ENCODE data around the gene ZFAND3. TPM values are rescaled to one million over a fixed set of nuclear protein-coding genes. Genes with fewer than 3 reads are reported as not detected.

Gene ZFAND3
- total and polyA plus RNA-seq, 10 of the 15 experiments (the other 5 are each of a cell fraction or from before 2014, with no cell fraction given), result 0.90 to 34.4 (median 16.3) TPM

DNA sequence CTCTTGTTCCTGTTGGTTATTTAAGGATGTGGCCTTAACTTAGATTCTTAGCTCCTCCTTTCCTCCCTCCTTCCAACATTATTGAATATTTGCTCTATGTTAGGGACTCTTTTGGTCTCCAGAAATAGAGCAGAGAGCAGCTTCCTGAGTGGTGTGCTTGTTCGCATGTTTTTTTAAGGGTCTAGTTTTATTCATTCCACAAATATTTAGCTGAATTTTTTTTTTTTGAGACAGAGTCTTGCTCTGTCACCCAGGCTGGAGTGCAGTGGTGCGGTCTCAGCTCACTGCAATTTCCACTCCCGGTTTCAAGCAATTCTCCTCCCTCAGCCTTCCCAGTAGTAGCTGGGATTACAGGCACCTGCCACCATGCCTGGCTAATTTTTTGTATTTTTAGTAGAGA is 169.2 kb downstream of the ZFAND3 start (continued):
- no peak for TF ChIP-seq CREM (IDR thresholded peaks at IDR 0.05; ENCODE audit: low read depth)

GRCh38 chr6:37990762-37991525 is 171.4 kb downstream of the ZFAND3 start:
- no peaks in the 10 kb centered on the region for H3K36me3 ChIP-seq (ENCODE audit: control insufficient read depth in 2 of 2, insufficient read depth in 2 of 2, low read length in 1 of 2)
- peaks cover 6% of the 10 kb centered on the region; the same call in 1 of the 2 replicates for H3K4me1 ChIP-seq (ENCODE audit: control insufficient read depth, insufficient read depth, low read length)
- no peak overlapping the region for H3K9ac ChIP-seq (ENCODE audit: control insufficient read depth, insufficient read depth, low read length)
- ChIA-PET SMC1A (ENCODE audit: uncharacterized antibody, unreplicated experiment) (interaction anchor here (0.7 to 2.3 kb wide), 9 partner anchors 11 to 200 kb away, joined by 3 to 9 read pairs (median 4); no protein-coding TSS in a partner anchor), RAD21 (ENCODE audit: unreplicated experiment) (interaction anchor here (0.7 to 1.5 kb wide), 4 partner anchors 14 to 503 kb away, joined by 3 read pairs; no protein-coding TSS in a partner anchor), POLR2A (no interaction called here), CTCF (interaction anchor here (1.0 to 2.2 kb wide), 2 partner anchors 9 to 503 kb away, joined by 4 to 6 read pairs; no protein-coding TSS in a partner anchor)
- no peak overlapping the region for H3K4me3 ChIP-seq
- H4K20me1 ChIP-seq (ENCODE audit: control insufficient read depth, insufficient read depth), result no peaks in the 10 kb centered on the region
- DNase-seq (ENCODE audit: low read depth, low spot score) (no peak), ATAC-seq (peak; percentile 52), FAIRE-seq (no peak)
- no peaks in the 10 kb centered on the region for H3K27me3 ChIP-seq (replicated peaks in 1 of 2; ENCODE audit: control insufficient read depth in 2 of 2, insufficient read depth in 2 of 2, low read length in 1 of 2)
- no TSS peak for BruUV-seq (replicated peaks)
- H3K79me2 ChIP-seq (ENCODE audit: control insufficient read depth, insufficient read depth, low read length), result peaks cover 23% of the 10 kb centered on the region
- no peak for TF ChIP-seq RFX5 (IDR thresholded peaks at IDR 0.05; ENCODE audit: low read depth, low read length)
- no peak for TF ChIP-seq TARDBP (IDR thresholded peaks at IDR 0.05; ENCODE audit: borderline replicate concordance)
- no peak for TF ChIP-seq PML (IDR thresholded peaks at IDR 0.05; ENCODE audit: low read length)
- TF ChIP-seq EZH2 (IDR thresholded peaks at IDR 0.05; ENCODE audit: borderline replicate concordance, control insufficient read depth, low read depth, low read length), result no peak
- no peak for TF ChIP-seq STAT1 (conservative IDR thresholded peaks at IDR 0.05)
- TF ChIP-seq, protein P1, sequence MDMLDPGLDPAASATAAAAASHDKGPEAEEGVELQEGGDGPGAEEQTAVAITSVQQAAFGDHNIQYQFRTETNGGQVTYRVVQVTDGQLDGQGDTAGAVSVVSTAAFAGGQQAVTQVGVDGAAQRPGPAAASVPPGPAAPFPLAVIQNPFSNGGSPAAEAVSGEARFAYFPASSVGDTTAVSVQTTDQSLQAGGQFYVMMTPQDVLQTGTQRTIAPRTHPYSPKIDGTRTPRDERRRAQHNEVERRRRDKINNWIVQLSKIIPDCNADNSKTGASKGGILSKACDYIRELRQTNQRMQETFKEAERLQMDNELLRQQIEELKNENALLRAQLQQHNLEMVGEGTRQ (IDR thresholded peaks at IDR 0.05; ENCODE audit: borderline replicate concordance, low read depth, low read length), result no peak
- TF ChIP-seq, protein P2, sequence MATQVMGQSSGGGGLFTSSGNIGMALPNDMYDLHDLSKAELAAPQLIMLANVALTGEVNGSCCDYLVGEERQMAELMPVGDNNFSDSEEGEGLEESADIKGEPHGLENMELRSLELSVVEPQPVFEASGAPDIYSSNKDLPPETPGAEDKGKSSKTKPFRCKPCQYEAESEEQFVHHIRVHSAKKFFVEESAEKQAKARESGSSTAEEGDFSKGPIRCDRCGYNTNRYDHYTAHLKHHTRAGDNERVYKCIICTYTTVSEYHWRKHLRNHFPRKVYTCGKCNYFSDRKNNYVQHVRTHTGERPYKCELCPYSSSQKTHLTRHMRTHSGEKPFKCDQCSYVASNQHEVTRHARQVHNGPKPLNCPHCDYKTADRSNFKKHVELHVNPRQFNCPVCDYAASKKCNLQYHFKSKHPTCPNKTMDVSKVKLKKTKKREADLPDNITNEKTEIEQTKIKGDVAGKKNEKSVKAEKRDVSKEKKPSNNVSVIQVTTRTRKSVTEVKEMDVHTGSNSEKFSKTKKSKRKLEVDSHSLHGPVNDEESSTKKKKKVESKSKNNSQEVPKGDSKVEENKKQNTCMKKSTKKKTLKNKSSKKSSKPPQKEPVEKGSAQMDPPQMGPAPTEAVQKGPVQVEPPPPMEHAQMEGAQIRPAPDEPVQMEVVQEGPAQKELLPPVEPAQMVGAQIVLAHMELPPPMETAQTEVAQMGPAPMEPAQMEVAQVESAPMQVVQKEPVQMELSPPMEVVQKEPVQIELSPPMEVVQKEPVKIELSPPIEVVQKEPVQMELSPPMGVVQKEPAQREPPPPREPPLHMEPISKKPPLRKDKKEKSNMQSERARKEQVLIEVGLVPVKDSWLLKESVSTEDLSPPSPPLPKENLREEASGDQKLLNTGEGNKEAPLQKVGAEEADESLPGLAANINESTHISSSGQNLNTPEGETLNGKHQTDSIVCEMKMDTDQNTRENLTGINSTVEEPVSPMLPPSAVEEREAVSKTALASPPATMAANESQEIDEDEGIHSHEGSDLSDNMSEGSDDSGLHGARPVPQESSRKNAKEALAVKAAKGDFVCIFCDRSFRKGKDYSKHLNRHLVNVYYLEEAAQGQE (IDR thresholded peaks at IDR 0.05; ENCODE audit: low read depth, low read length), result no peak
- TF ChIP-seq RAD21 (IDR thresholded peaks at IDR 0.05; ENCODE audit: insufficient read depth, low read depth, low read length), result no peak
- TF ChIP-seq EED (IDR thresholded peaks at IDR 0.05; ENCODE audit: low read depth), result no peak
- no peak for TF ChIP-seq RB1 (IDR thresholded peaks at IDR 0.05; ENCODE audit: borderline replicate concordance)
- no peak for TF ChIP-seq MYB (IDR thresholded peaks at IDR 0.05; ENCODE audit: borderline replicate concordance, low read depth, low read length)
- no peak overlapping the region for H2AFZ ChIP-seq (ENCODE audit: control insufficient read depth, low read depth, low read length)
- intact Hi-C loops (cut with micrococcal nuclease; ENCODE audit: unreplicated experiment), result no loop called here
- H3K9me3 ChIP-seq (replicated peaks; ENCODE audit: control insufficient read depth, insufficient read depth, low read length), result no peaks in the 10 kb centered on the region
- in situ Hi-C loops (cut with MboI), result no loop called here
- WGBS (ENCODE audit: insufficient coverage, insufficient replicate concordance, low lambda C conversion rate, missing lambda C conversion rate), result 67% methylated on average over 6 of the region's 6 CpGs
- H3K4me2 ChIP-seq (ENCODE audit: control insufficient read depth, insufficient read depth), result no peak overlapping the region
- no peak overlapping the region for H3K27ac ChIP-seq (ENCODE audit: control insufficient read depth, insufficient read depth)
